K562 (cell line): ENCODE data around the gene USHBP1. TPM values are rescaled to one million over a fixed set of nuclear protein-coding genes. Genes with fewer than 3 reads are reported as not detected.

Experiments used
- ARNT ChIP-seq, 2 experiments: fragments of 450-650 bp; IDR thresholded peaks; 2 replicates each; pipeline ENCODE4 v1.6.1; 2016; ENCODE audit warnings: mild to moderate bottlenecking in 1 of 2
- ASH1L ChIP-seq: fragments of 450-650 bp; IDR thresholded peaks from 2 replicates; pipeline ENCODE4 v1.6.1; 2018; ENCODE audit warnings: borderline replicate concordance, mild to moderate bottlenecking, low read depth; ENCODE audit not compliant: partially characterized antibody
- CHD1 ChIP-seq: fragments of 200-600 bp; sonication (generic); IDR thresholded peaks from one replicate; pipeline ENCODE4 v1.6.1; 2012; ENCODE audit warnings: mild to moderate bottlenecking, moderate library complexity, low read length, inconsistent platforms
- GABPB1 ChIP-seq: sonication (generic); formaldehyde crosslinking; IDR thresholded peaks from 2 replicates; pipeline ENCODE4 v1.8.0; 2022; ENCODE audit warnings: mild to moderate bottlenecking, missing genetic modification reagents
- HCFC1 ChIP-seq: IDR thresholded peaks from 2 replicates; pipeline ENCODE4 v1.6.1; 2012; ENCODE audit warnings: low read depth, low read length, improper control_type of control experiment
- HDAC1 ChIP-seq, 2 experiments: fragments of 450-650 bp; IDR thresholded peaks; 2 replicates each; pipeline ENCODE4 v1.6.1; 2016 to 2017; ENCODE audit warnings: inconsistent platforms in 1 of 2, mild to moderate bottlenecking in 1 of 2, moderate library complexity in 1 of 2
- MAX ChIP-seq: sonication (generic); formaldehyde crosslinking; IDR thresholded peaks from 2 replicates; pipeline ENCODE4 v1.9.0; 2022; ENCODE audit warnings: mild to moderate bottlenecking, missing genetic modification reagents
- NKRF ChIP-seq: fragments of 450-650 bp; IDR thresholded peaks from 2 replicates; pipeline ENCODE4 v1.6.1; 2016; ENCODE audit warnings: borderline replicate concordance
- NR0B1 ChIP-seq: fragments of 450-650 bp; IDR thresholded peaks from one replicate; pipeline ENCODE4 v1.6.1; 2018; ENCODE audit warnings: mild to moderate bottlenecking, moderate library complexity; ENCODE audit not compliant: partially characterized antibody
- RB1 ChIP-seq: fragments of 450-650 bp; IDR thresholded peaks from 2 replicates; pipeline ENCODE4 v1.6.1; 2017; ENCODE audit warnings: low read depth, mild to moderate bottlenecking
- RBM22 ChIP-seq: fragments of 200-400 bp; formaldehyde crosslinking; IDR thresholded peaks from 2 replicates; pipeline ENCODE4 v1.6.1; 2018; ENCODE audit warnings: low read length, low read depth; ENCODE audit not compliant: poor library complexity, severe bottlenecking
- SIN3B ChIP-seq: fragments of 450-650 bp; IDR thresholded peaks from 2 replicates; pipeline ENCODE4 v1.6.1; 2017; ENCODE audit warnings: low read depth, mild to moderate bottlenecking, moderate library complexity
- SP2 ChIP-seq: IDR thresholded peaks from 2 replicates; pipeline ENCODE4 v1.6.1; 2011; ENCODE audit warnings: mild to moderate bottlenecking, low read depth, low read length, moderate library complexity; ENCODE audit not compliant: poor library complexity, severe bottlenecking; ENCODE audit errors: extremely low read depth
- TFAP4 ChIP-seq: sonication (generic); formaldehyde crosslinking; IDR thresholded peaks from 2 replicates; pipeline ENCODE4 v1.8.0; 2022; ENCODE audit warnings: missing genetic modification reagents, mild to moderate bottlenecking, moderate library complexity, borderline replicate concordance
- ZBTB12 ChIP-seq: fragments of 250-450 bp; sonication (Bioruptor Pico); IDR thresholded peaks from 2 replicates; pipeline ENCODE4 v1.4.0; 2020
- ZBTB26 ChIP-seq: fragments of 450-650 bp; formaldehyde crosslinking; IDR thresholded peaks from 2 replicates; pipeline ENCODE4 v1.4.0; 2022; ENCODE audit warnings: missing genetic modification characterization
- ZNF146 ChIP-seq: IDR thresholded peaks from one replicate; pipeline ENCODE4 v1.6.1; 2018; ENCODE audit warnings: missing compliant biosample characterization; ENCODE audit not compliant: unreplicated experiment
- ZNF175 ChIP-seq: fragments of 200-800 bp; sonication (Bioruptor generic); IDR thresholded peaks from 2 replicates; pipeline ENCODE4 v1.6.1; 2016; ENCODE audit warnings: low read depth, mild to moderate bottlenecking, missing genetic modification characterization, missing compliant biosample characterization
- ZSCAN32 ChIP-seq: fragments of 450-650 bp; formaldehyde crosslinking; IDR thresholded peaks from 2 replicates; pipeline ENCODE4 v1.4.0; 2020; ENCODE audit warnings: mild to moderate bottlenecking, moderate library complexity
- polyA plus RNA-seq, 8 experiments: library from polyadenylated mRNA; depleted of rRNA in 4 of 8; stranded (reverse) in 5 of 8; unstranded in 3 of 8; fragments of >200 nt; fragmentation: Nextera tagmentation in 2 of 8; fragmentation: Illumina TruSeq in 1 of 8; extraction: Ambion mirVana in 2 of 8; extraction: Trizol in 1 of 8; gene quantifications; 2 replicates each; pipeline versions ENCODE4 v1.2.1 to v1.2.3, GENCODE V29; 2011 to 2014; ENCODE audit warnings: inconsistent platforms in 1 of 8, missing spikeins in 1 of 8
- total RNA-seq, 7 experiments: library from RNA; depleted of rRNA in 6 of 7; stranded (reverse); fragments of >200 nt in 6 of 7; fragmentation: Illumina TruSeq in 2 of 7; extraction: Trizol in 2 of 7; gene quantifications; 2 replicates each; pipeline versions ENCODE4 v1.2.1 to v1.2.3, GENCODE V29; 2011 to 2021; ENCODE audit warnings: low replicate concordance in 1 of 7

Gene USHBP1
- total and polyA plus RNA-seq, 9 of the 15 experiments (the other 6 are each of a cell fraction or from before 2014, with no cell fraction given) = 0.03 to 0.10 (median 0.05) TPM; not detected in 5

- TF ChIP-seq ZBTB12 (no peak; the same call in 1 of the 2 replicates), CHD1 (peak; percentile 87), GABPB1 (peak; percentile 98), ZSCAN32 (CRISPR knock-in tag) (no peak), ZBTB26 (CRISPR knock-in tag) (peak; percentile 7; the same call in 1 of the 2 replicates), ZNF175 (CRISPR knock-in tag) (no peak), RBM22 (no peak), ZNF146 (CRISPR knock-in tag) (no peak), TFAP4 (CRISPR knock-in tag) (peak; percentile 82), NKRF (peak; percentile 72), ASH1L (peak; percentile 99), HDAC1 (IDR thresholded peaks at IDR 0.05) (peak in 1 of 2 experiments; percentile 77; a peak in 2 of 4 replicates), RB1 (peak; percentile 22; the same call in 1 of the 2 replicates), ARNT (IDR thresholded peaks at IDR 0.05) (no peak; a peak in 1 of 4 replicates), SP2 (peak; percentile 92), NR0B1 (no peak), HCFC1 (peak; percentile 94), MAX (peak; percentile 72), SIN3B (peak; percentile 81; the same call in 1 of the 2 replicates)
Observed at GRCh38 chr19:17309198-17309964, 44.8 kb upstream of the USHBP1 start, which contains the start of gene DDA1 (continued).
